ENCODE measurements around the gene HLCS.

GRCh38 chr21:36879827-36880226, 86.6 kb downstream of the HLCS start:
- TF ChIP-seq CTCF (IDR thresholded peaks at IDR 0.05; ENCODE audit: extremely low read depth in 1 of 2, insufficient read depth in 1 of 2, low read depth in 1 of 2, low read length in 2 of 2) (no peak), EZH2 (IDR thresholded peaks at IDR 0.05; ENCODE audit: borderline replicate concordance, low read depth, low read length, severe bottlenecking) (no peak), GATA2 (IDR thresholded peaks at IDR 0.05; ENCODE audit: insufficient read depth, insufficient read length, low read depth, low read length) (no peak), POLR2AphosphoS5 (IDR thresholded peaks at IDR 0.05; ENCODE audit: insufficient read depth, low read depth, low read length) (no peak), JUN (IDR thresholded peaks at IDR 0.05; ENCODE audit: borderline replicate concordance, insufficient read depth, insufficient read length, low read depth) (no peak), FOS (IDR thresholded peaks at IDR 0.05; ENCODE audit: borderline replicate concordance, insufficient read depth, low read length) (no peak), MYC (IDR thresholded peaks at IDR 0.05; ENCODE audit: low read depth, low read length) (no peak)

Data from endothelial cell of umbilical vein (primary cell).